ENCODE measurements around the gene CGREF1. TPM values are rescaled to one million over a fixed set of nuclear protein-coding genes. Genes with fewer than 3 reads are reported as not detected.

Gene CGREF1
- total and polyA plus RNA-seq, 2 donors (not counting 1 experiment from before 2014, with no cell fraction given), result not detected

- no peaks in the 10 kb centered on the region for H3K9me3 Mint-ChIP-seq (ENCODE audit: insufficient read depth)
- no peaks in the 10 kb centered on the region for H3K79me2 ChIP-seq (ENCODE audit: control insufficient read depth, insufficient read depth, low read length)
- H4K20me1 ChIP-seq (ENCODE audit: control insufficient read depth, insufficient read depth, low read length, poor library complexity, severe bottlenecking), result no peaks in the 10 kb centered on the region
- H2AFZ ChIP-seq (ENCODE audit: insufficient read depth, low read depth, low read length, poor library complexity, severe bottlenecking), result no peak overlapping the region
- no peaks in the 10 kb centered on the region for H3K36me3 ChIP-seq (replicated peaks in 1 of 2; ENCODE audit: control extremely low read depth in 1 of 2, control insufficient read depth in 1 of 2, extremely low read depth in 1 of 2, insufficient read depth in 2 of 2, low read length in 1 of 2)
- no peak overlapping the region for H3K9ac ChIP-seq (ENCODE audit: low read length)
- intact Hi-C loops (cut with micrococcal nuclease), result no loop called here
- TF ChIP-seq CTCF (IDR thresholded peaks at IDR 0.05) (no peak), EZH2 (IDR thresholded peaks at IDR 0.05; ENCODE audit: borderline replicate concordance, insufficient read depth, low read depth, low read length, poor library complexity, severe bottlenecking) (no peak)
- no peak overlapping the region for H3K4me2 ChIP-seq (replicated peaks; ENCODE audit: low read depth, low read length, poor library complexity, severe bottlenecking)
- ChIA-PET POLR2A (no interaction called here), CTCF (no interaction called here)
- no peaks in the 10 kb centered on the region for H3K9me3 ChIP-seq (ENCODE audit: control extremely low read depth in 1 of 3, control insufficient read depth in 2 of 3, insufficient read depth in 1 of 3, low read length in 2 of 3)
- no peak for DNase-seq
- H3K4me3 ChIP-seq (ENCODE audit: control extremely low read depth in 1 of 5, extremely low read depth in 1 of 5, insufficient read depth in 1 of 5, low read depth in 2 of 5, low read length in 4 of 5), result no peak overlapping the region
- H3K4me1 Mint-ChIP-seq, result no peaks in the 10 kb centered on the region
- H3K27ac ChIP-seq (ENCODE audit: low read length in 2 of 2), result no peak overlapping the region
- H3K27me3 ChIP-seq (replicated peaks in 1 of 4; ENCODE audit: control extremely low read depth in 1 of 4, control insufficient read depth in 3 of 4, insufficient read depth in 4 of 4, low read length in 3 of 4), result peaks cover 0 to 7% (median 0%) of the 10 kb centered on the region in 4 experiments
- no peak overlapping the region for H3K4me3 Mint-ChIP-seq
- WGBS (ENCODE audit: insufficient coverage), result 90% methylated on average over 9 of the region's 9 CpGs
- no peak for ATAC-seq (ENCODE audit: low read depth)
- H3K27me3 Mint-ChIP-seq, result peaks cover 10% of the 10 kb centered on the region
- H3K4me1 ChIP-seq (ENCODE audit: control insufficient read depth in 2 of 2, insufficient read depth in 2 of 2, low read length in 2 of 2), result no peaks in the 10 kb centered on the region
- no peak overlapping the region for H3K27ac Mint-ChIP-seq
Observed at GRCh38 chr2:27155069-27155520, 36.2 kb upstream of the CGREF1 start.

GRCh38 chr2:27154488-27154887 lies 35.6 kb upstream of the CGREF1 start:
- intact Hi-C loops (cut with micrococcal nuclease), result no loop called here
- WGBS (ENCODE audit: insufficient coverage), result 85% methylated on average over 6 of the region's 6 CpGs
- no peak overlapping the region for H3K27ac Mint-ChIP-seq
- DNase-seq (no peak), ATAC-seq (ENCODE audit: low read depth) (no peak)
- no peaks in the 10 kb centered on the region for H3K79me2 ChIP-seq (ENCODE audit: control insufficient read depth, insufficient read depth, low read length)
- H3K27me3 ChIP-seq (replicated peaks in 1 of 4; ENCODE audit: control extremely low read depth in 1 of 4, control insufficient read depth in 3 of 4, insufficient read depth in 4 of 4, low read length in 3 of 4), result peaks cover 0 to 7% (median 0%) of the 10 kb centered on the region in 4 experiments
- no peaks in the 10 kb centered on the region for H3K4me1 Mint-ChIP-seq
- no peak overlapping the region for H3K9ac ChIP-seq (ENCODE audit: low read length)
- no peak overlapping the region for H3K4me3 Mint-ChIP-seq
- POLR2A ChIA-PET, result no interaction called here
- H3K27ac ChIP-seq (ENCODE audit: low read length in 2 of 2), result no peak overlapping the region
- CTCF ChIA-PET, result interaction anchor here (0.5 to 1.0 kb wide), 2 partner anchors 16 to 18 kb away, joined by 3 to 5 read pairs; no protein-coding TSS in a partner anchor
- no peaks in the 10 kb centered on the region for H4K20me1 ChIP-seq (ENCODE audit: control insufficient read depth, insufficient read depth, low read length, poor library complexity, severe bottlenecking)
- H3K4me2 ChIP-seq (replicated peaks; ENCODE audit: low read depth, low read length, poor library complexity, severe bottlenecking), result no peak overlapping the region
- H3K36me3 ChIP-seq (replicated peaks in 1 of 2; ENCODE audit: control extremely low read depth in 1 of 2, control insufficient read depth in 1 of 2, extremely low read depth in 1 of 2, insufficient read depth in 2 of 2, low read length in 1 of 2), result no peaks in the 10 kb centered on the region
- no peaks in the 10 kb centered on the region for H3K9me3 Mint-ChIP-seq (ENCODE audit: insufficient read depth)
- H3K4me1 ChIP-seq (ENCODE audit: control insufficient read depth in 2 of 2, insufficient read depth in 2 of 2, low read length in 2 of 2), result no peaks in the 10 kb centered on the region
- no peaks in the 10 kb centered on the region for H3K9me3 ChIP-seq (ENCODE audit: control extremely low read depth in 1 of 3, control insufficient read depth in 2 of 3, insufficient read depth in 1 of 3, low read length in 2 of 3)
- TF ChIP-seq CTCF (IDR thresholded peaks at IDR 0.05), result no peak
- no peak for TF ChIP-seq EZH2 (IDR thresholded peaks at IDR 0.05; ENCODE audit: borderline replicate concordance, insufficient read depth, low read depth, low read length, poor library complexity, severe bottlenecking)
- H2AFZ ChIP-seq (ENCODE audit: insufficient read depth, low read depth, low read length, poor library complexity, severe bottlenecking), result no peak overlapping the region
- H3K27me3 Mint-ChIP-seq, result peaks cover 10% of the 10 kb centered on the region
- H3K4me3 ChIP-seq (ENCODE audit: control extremely low read depth in 1 of 5, extremely low read depth in 1 of 5, insufficient read depth in 1 of 5, low read depth in 2 of 5, low read length in 4 of 5), result no peak overlapping the region
